ENCODE results near the gene TIMM8B. TPM values are rescaled to one million over a fixed set of nuclear protein-coding genes. Genes with fewer than 3 reads are reported as not detected.

TIMM8B gene, protein sequence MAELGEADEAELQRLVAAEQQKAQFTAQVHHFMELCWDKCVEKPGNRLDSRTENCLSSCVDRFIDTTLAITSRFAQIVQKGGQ
- total RNA-seq, result 42.0 and 80.5 TPM in 2 replicates

GRCh38 chr11:112086422-112087191 lies at the start of gene TIMM8B, which contains the start of gene SDHD:
Gene TIMM8B, minus strand, starts transcription at chr11:112086756. Its CDS starts 33 bp downstream, at chr11:112086723.
Gene SDHD, plus strand, starts transcription at chr11:112086873. Its CDS starts 35 bp downstream, at chr11:112086908.

GRCh38 chr11:112073941-112074811 lies 12.4 kb downstream of the TIMM8B start, which contains the start of the genes NKAPD1 and PIH1D2:
Gene NKAPD1, plus strand, starts transcription at chr11:112074299. Its CDS starts 1,276 bp downstream, at chr11:112075575.
Gene PIH1D2, minus strand, starts transcription at chr11:112074017. Its CDS starts 843 bp downstream, at chr11:112073174.

Other genes with a start within 250 kb of the TIMM8B start
- gene ALG9, start 215.2 kb downstream of the TIMM8B start, total RNA-seq, result 37.5 and 45.1 TPM in 2 replicates
- gene FDXACB1, start 207.6 kb downstream of the TIMM8B start, total RNA-seq, result 2.0 and 5.2 TPM in 2 replicates
- gene CFAP68, start 207.2 kb downstream of the TIMM8B start, total RNA-seq, result 7.3 and 7.9 TPM in 2 replicates
- gene CRYAB, start 175.0 kb downstream of the TIMM8B start, total RNA-seq, result 41.2 and 44.7 TPM in 2 replicates
- gene HSPB2, start 174.0 kb downstream of the TIMM8B start, total RNA-seq, result 0.28 and 0.77 TPM in 2 replicates
- gene C11orf52, start 167.8 kb downstream of the TIMM8B start, total RNA-seq, result 0.38 and 1.4 TPM in 2 replicates
- gene DIXDC1, start 149.4 kb downstream of the TIMM8B start, total RNA-seq, result 12.5 and 22.3 TPM in 2 replicates
- 33.0 and 52.1 TPM in 2 replicates for gene DLAT, start 61.3 kb downstream of the TIMM8B start, total RNA-seq
- 1.4 and 1.9 TPM in 2 replicates for gene PIH1D2, start 12.7 kb downstream of the TIMM8B start, total RNA-seq
- gene NKAPD1, start 12.5 kb downstream of the TIMM8B start, total RNA-seq, result 21.1 and 27.9 TPM in 2 replicates
- gene SDHD, start 117 bp upstream of the TIMM8B start, total RNA-seq, result 158 and 183 TPM in 2 replicates
- under 0.01 TPM in 2 replicates for gene IL18, start 77.3 kb upstream of the TIMM8B start, total RNA-seq
- gene TEX12, start 80.6 kb upstream of the TIMM8B start, total RNA-seq, result not detected in 2 replicates
- 0.38 and 2.3 TPM in 2 replicates for gene BCO2, start 88.8 kb upstream of the TIMM8B start, total RNA-seq
- gene PTS, start 139.7 kb upstream of the TIMM8B start, total RNA-seq, result 57.5 and 92.2 TPM in 2 replicates
- not detected in 2 replicates for gene PLET1, start 174.1 kb upstream of the TIMM8B start, total RNA-seq